Measurements from ENCODE around the gene KISS1R.
A peak's percentile ranks its signal among the peaks of the same experiment; 100 is the strongest.

Gene KISS1R

DNA sequence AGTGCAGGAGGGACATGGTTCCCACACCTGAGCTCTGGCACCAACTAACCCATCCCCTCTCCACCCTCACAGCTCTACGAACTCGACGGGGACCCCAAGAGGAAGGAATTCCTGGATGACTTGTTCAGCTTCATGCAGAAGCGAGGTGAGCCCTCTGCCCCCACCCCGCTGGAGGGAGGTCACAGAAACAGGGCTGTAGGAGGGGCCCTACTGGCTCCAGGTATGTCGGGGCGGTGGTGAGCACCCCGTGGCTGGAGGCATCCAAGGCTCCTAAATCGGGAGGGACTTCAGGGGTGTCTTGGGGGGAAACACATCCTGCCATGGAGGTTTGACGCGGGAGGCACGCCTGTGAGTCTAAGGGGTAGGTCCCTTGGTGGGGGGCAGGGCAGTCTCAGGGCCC, 42.9 kb downstream of the KISS1R start (continued):
- TF ChIP-seq ZNF2 (tag by site-specific recombination; IDR thresholded peaks at IDR 0.05) (0 out of 2 replicates have a peak, but pooled peaks have one; percentile 35), ZNF521 (tag by site-specific recombination; IDR thresholded peaks at IDR 0.05) (no peak), GLIS1 (tag by site-specific recombination; IDR thresholded peaks at IDR 0.05) (no peak; the same call in 1 of the 2 replicates), ZNF112 (tag by site-specific recombination; IDR thresholded peaks at IDR 0.05) (no peak)

GRCh38 chr19:960601-960938, 43.4 kb downstream of the KISS1R start:
- H3K4me3 ChIP-seq (ENCODE audit: low read depth, low read length), result no peak overlapping the region
- no peak overlapping the region for H3K27ac ChIP-seq (ENCODE audit: extremely low read depth, low read depth, low read length)
- ChIA-PET CTCF (no interaction called here), POLR2A (no interaction called here)
- no peaks in the 10 kb centered on the region for H3K9me3 ChIP-seq (ENCODE audit: control insufficient read depth, insufficient read depth, low read depth, low read length)
- H3K4me1 ChIP-seq (ENCODE audit: control insufficient read depth, insufficient read depth, low read length), result no peaks in the 10 kb centered on the region
- peaks cover 0 to 39% of the 10 kb centered on the region in 2 experiments; a peak in 2 of 3 replicates for H3K36me3 ChIP-seq (ENCODE audit: control insufficient read depth in 2 of 2, insufficient read depth in 1 of 2, low read length in 2 of 2)
- TF ChIP-seq ZNF23 (tag by site-specific recombination; IDR thresholded peaks at IDR 0.05; ENCODE audit: borderline replicate concordance) (no peak), ZNF433 (tag by site-specific recombination; IDR thresholded peaks at IDR 0.05; ENCODE audit: low read depth) (no peak), ZNF792 (tag by site-specific recombination; IDR thresholded peaks at IDR 0.05) (peak; percentile 73; the same call in 1 of the 2 replicates)

DNA sequence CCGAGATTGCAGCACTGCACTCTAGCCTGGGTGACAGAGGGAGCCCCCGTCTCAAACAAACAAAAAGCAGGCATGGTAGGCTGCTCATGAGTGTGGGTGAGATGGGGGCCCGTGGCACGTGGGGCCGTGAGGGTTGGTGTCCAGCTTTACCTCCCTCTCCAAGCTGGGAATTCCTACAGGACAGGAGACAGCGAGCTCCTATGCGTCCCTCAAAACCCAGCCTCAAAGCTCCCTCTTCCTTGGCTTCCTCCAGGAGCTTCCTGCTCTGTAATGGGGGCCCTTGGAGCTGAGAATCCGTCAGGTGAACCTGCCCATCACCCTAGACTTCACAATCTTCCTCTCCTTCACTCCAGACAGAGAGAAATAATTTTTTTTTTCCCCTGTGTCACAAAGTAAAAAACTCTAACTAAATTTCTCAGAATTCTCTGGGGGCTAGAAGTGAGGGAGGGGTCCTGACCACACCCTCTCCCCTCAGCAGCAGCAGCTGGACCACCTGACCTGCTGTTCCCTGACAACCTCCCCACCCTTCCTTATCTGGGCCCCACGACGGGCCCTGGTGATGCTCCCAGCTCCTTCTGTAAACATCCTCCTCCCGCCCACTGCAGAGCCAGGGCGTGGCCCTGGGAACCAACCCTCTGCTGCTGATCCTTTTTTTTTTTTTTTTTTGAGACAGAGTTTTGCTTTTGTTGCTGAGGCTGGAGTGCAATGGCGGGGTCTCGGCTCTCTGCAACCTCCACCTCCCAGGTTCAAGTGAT, 44.9 kb downstream of the KISS1R start:
- H3K36me3 ChIP-seq (ENCODE audit: control insufficient read depth in 2 of 2, insufficient read depth in 1 of 2, low read length in 2 of 2), result peaks cover 0 to 47% of the 10 kb centered on the region in 2 experiments; a peak in 2 of 3 replicates
- POLR2A ChIA-PET, result interaction anchor here (0.6 to 1.1 kb wide), 4 partner anchors 16 to 307 kb away, joined by 3 to 10 read pairs (median 4); partner anchors contain the start of gene CIRBP
- TF ChIP-seq ZNF16 (tag by site-specific recombination; IDR thresholded peaks at IDR 0.05; ENCODE audit: low read depth) (no peak), EGR2 (tag by site-specific recombination; IDR thresholded peaks at IDR 0.05; ENCODE audit: low read depth) (peak; percentile 80), ZFP3 (tag by site-specific recombination; IDR thresholded peaks at IDR 0.05; ENCODE audit: low read depth) (peak; percentile 99), ZNF501 (tag by site-specific recombination; IDR thresholded peaks at IDR 0.05) (no peak), ZFP41 (tag by site-specific recombination; IDR thresholded peaks at IDR 0.05; ENCODE audit: borderline replicate concordance) (no peak), ZEB2 (tag by site-specific recombination; IDR thresholded peaks at IDR 0.05) (no peak), KLF1 (tag by site-specific recombination; IDR thresholded peaks at IDR 0.05) (peak; percentile 99), ZNF610 (tag by site-specific recombination; IDR thresholded peaks at IDR 0.05; ENCODE audit: borderline replicate concordance) (no peak), ZNF155 (tag by site-specific recombination; IDR thresholded peaks at IDR 0.05) (no peak), ZNF571 (tag by site-specific recombination; IDR thresholded peaks at IDR 0.05) (no peak), BCL11B (tag by site-specific recombination; IDR thresholded peaks at IDR 0.05; ENCODE audit: low read depth) (no peak), KLF9 (tag by site-specific recombination; IDR thresholded peaks at IDR 0.05; ENCODE audit: low read depth) (peak; percentile 18; the same call in 1 of the 2 replicates), ZNF561 (tag by site-specific recombination; IDR thresholded peaks at IDR 0.05; ENCODE audit: borderline replicate concordance) (no peak), ZNF366 (tag by site-specific recombination; conservative IDR thresholded peaks at IDR 0.05) (no peak), MYNN (tag by site-specific recombination; IDR thresholded peaks at IDR 0.05; ENCODE audit: borderline replicate concordance) (no peak)
- TF ChIP-seq, protein P1, sequence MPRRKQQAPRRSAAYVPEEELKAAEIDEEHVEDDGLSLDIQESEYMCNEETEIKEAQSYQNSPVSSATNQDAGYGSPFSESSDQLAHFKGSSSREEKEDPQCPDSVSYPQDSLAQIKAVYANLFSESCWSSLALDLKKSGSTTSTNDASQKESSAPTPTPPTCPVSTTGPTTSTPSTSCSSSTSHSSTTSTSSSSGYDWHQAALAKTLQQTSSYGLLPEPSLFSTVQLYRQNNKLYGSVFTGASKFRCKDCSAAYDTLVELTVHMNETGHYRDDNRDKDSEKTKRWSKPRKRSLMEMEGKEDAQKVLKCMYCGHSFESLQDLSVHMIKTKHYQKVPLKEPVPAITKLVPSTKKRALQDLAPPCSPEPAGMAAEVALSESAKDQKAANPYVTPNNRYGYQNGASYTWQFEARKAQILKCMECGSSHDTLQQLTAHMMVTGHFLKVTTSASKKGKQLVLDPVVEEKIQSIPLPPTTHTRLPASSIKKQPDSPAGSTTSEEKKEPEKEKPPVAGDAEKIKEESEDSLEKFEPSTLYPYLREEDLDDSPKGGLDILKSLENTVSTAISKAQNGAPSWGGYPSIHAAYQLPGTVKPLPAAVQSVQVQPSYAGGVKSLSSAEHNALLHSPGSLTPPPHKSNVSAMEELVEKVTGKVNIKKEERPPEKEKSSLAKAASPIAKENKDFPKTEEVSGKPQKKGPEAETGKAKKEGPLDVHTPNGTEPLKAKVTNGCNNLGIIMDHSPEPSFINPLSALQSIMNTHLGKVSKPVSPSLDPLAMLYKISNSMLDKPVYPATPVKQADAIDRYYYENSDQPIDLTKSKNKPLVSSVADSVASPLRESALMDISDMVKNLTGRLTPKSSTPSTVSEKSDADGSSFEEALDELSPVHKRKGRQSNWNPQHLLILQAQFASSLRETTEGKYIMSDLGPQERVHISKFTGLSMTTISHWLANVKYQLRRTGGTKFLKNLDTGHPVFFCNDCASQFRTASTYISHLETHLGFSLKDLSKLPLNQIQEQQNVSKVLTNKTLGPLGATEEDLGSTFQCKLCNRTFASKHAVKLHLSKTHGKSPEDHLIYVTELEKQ (tag by site-specific recombination; IDR thresholded peaks at IDR 0.05; ENCODE audit: borderline replicate concordance), result no peak
- TF ChIP-seq, protein P2, sequence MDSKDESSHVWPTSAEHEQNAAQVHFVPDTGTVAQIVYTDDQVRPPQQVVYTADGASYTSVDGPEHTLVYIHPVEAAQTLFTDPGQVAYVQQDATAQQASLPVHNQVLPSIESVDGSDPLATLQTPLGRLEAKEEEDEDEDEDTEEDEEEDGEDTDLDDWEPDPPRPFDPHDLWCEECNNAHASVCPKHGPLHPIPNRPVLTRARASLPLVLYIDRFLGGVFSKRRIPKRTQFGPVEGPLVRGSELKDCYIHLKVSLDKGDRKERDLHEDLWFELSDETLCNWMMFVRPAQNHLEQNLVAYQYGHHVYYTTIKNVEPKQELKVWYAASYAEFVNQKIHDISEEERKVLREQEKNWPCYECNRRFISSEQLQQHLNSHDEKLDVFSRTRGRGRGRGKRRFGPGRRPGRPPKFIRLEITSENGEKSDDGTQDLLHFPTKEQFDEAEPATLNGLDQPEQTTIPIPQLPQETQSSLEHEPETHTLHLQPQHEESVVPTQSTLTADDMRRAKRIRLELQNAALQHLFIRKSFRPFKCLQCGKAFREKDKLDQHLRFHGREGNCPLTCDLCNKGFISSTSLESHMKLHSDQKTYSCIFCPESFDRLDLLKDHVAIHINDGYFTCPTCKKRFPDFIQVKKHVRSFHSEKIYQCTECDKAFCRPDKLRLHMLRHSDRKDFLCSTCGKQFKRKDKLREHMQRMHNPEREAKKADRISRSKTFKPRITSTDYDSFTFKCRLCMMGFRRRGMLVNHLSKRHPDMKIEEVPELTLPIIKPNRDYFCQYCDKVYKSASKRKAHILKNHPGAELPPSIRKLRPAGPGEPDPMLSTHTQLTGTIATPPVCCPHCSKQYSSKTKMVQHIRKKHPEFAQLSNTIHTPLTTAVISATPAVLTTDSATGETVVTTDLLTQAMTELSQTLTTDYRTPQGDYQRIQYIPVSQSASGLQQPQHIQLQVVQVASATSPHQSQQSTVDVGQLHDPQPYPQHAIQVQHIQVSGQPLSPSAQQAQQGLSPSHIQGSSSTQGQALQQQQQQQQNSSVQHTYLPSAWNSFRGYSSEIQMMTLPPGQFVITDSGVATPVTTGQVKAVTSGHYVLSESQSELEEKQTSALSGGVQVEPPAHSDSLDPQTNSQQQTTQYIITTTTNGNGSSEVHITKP (tag by site-specific recombination; IDR thresholded peaks at IDR 0.05), result 0 out of 2 replicates have a peak, but pooled peaks have one; percentile 9
- TF ChIP-seq, protein P3, sequence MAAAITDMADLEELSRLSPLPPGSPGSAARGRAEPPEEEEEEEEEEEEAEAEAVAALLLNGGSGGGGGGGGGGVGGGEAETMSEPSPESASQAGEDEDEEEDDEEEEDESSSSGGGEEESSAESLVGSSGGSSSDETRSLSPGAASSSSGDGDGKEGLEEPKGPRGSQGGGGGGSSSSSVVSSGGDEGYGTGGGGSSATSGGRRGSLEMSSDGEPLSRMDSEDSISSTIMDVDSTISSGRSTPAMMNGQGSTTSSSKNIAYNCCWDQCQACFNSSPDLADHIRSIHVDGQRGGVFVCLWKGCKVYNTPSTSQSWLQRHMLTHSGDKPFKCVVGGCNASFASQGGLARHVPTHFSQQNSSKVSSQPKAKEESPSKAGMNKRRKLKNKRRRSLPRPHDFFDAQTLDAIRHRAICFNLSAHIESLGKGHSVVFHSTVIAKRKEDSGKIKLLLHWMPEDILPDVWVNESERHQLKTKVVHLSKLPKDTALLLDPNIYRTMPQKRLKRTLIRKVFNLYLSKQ (tag by site-specific recombination; IDR thresholded peaks at IDR 0.05; ENCODE audit: borderline replicate concordance), result no peak

More for the DNA sequence above, 44.9 kb downstream of the KISS1R start:
- H3K4me3 ChIP-seq (ENCODE audit: low read depth, low read length), result no peak overlapping the region
- H3K4me1 ChIP-seq (ENCODE audit: control insufficient read depth, insufficient read depth, low read length), result no peaks in the 10 kb centered on the region
- CTCF ChIA-PET, result interaction anchor here (0.7 to 2.1 kb wide), 6 partner anchors 9 to 99 kb away, joined by 3 to 19 read pairs (median 4); no protein-coding TSS in a partner anchor
- H3K27ac ChIP-seq (ENCODE audit: extremely low read depth, low read depth, low read length), result no peak overlapping the region
- H3K9me3 ChIP-seq (ENCODE audit: control insufficient read depth, insufficient read depth, low read depth, low read length), result no peaks in the 10 kb centered on the region

All from HEK293 (cell line).